HUES6 (cell line): Measurements from ENCODE around the gene ZNF317.

Source experiments
- H3K27ac ChIP-seq: 2 replicates; pipeline ENCODE4 v1.7.0; 2013; ENCODE audit warnings: low read depth, mild to moderate bottlenecking, low read length, inconsistent platforms
- H3K27me3 ChIP-seq: 2 replicates; pipeline ENCODE4 v1.6.1; 2013; ENCODE audit warnings: low read length; ENCODE audit not compliant: control insufficient read depth, insufficient read depth
- H3K36me3 ChIP-seq: 2 replicates; pipeline ENCODE4 v1.6.1; 2013; ENCODE audit warnings: low read length; ENCODE audit not compliant: control insufficient read depth, insufficient read depth
- H3K4me1 ChIP-seq: 2 replicates; pipeline ENCODE4 v1.6.1; 2013; ENCODE audit warnings: low read length; ENCODE audit not compliant: control insufficient read depth, insufficient read depth
- H3K4me3 ChIP-seq: 2 replicates; pipeline ENCODE4 v1.5.1; 2013; ENCODE audit warnings: low read depth, low read length
- H3K9ac ChIP-seq: one replicate; pipeline ENCODE4 v1.6.1; 2013; ENCODE audit warnings: mild to moderate bottlenecking, low read length
- H3K9me3 ChIP-seq: 2 replicates; pipeline ENCODE4 v1.6.1; 2013; ENCODE audit warnings: low read depth, low read length; ENCODE audit not compliant: control insufficient read depth, insufficient read depth

The ZNF317 gene

DNA sequence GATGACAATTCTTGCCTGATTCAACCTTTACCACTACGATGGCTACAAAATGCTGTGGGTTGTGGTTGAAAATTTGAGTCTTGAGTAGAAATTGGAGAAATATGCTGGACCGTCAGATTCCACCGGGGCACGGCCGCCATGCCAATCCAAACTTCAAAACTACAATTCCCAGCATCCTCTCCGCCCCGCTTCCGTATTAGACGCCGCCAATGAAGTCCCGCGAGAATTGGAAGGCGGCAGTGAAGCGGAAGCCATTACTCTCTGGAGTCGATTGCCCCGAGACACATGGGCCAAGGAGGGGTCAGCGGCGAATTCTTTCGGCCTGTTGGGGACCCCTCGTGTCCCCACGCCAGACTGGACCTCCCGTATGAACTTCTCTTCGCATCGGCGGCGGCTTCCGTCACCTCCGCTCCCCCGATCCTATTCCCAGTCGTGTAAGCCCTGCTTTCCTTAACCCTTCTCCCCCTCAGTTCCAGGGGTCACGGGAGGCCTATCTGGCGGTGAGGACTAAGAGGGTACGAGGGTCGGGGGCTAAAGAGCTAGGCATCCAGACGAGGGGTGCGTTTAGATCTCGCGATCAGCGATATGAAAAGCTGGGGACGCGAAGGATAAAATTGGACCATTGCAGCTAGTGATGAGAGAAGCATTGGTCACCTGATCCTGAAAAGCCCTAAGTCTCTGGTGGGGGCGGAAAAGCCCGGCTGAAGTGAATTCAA is at the start of gene ZNF317:
TSS of gene ZNF317 (plus strand) at position 239 of the 716 bp plus-strand sequence. CDS start 15,620 bp downstream, outside the sequence.
- Histone ChIP-seq H3K4me1 (no peaks in the 10 kb centered on the region), H3K4me3 (peak within 1 kb of the TSS; percentile 95), H3K27ac (peak within 1 kb of the TSS; percentile 97), H3K27me3 (no peaks in the 10 kb centered on the region), H3K36me3 (peaks cover 14% of the 10 kb centered on the region), H3K9me3 (peaks cover 18% of the 10 kb centered on the region), H3K9ac (peak within 1 kb of the TSS; percentile 97)

DNA sequence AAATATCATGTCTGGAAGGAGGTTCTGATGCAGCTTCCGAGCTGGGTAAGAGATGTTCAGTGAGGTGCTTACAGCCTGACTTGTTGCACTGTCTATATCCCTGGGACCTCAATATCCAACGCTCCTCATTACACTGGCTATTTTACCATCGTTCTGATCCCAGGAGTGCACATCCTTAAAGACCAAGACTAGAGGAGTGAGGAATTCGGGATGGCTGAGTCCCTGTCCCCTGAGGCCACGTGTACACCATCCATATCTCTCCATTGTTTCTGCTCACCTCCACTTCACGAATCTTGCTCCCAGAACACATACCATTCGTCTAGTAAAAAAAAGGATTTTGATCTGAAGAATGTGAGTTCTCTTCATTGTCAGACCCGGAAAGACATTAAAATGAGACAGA is 32.8 kb upstream of the ZNF317 start, which contains the start of gene OR7G2:
TSS of gene OR7G2 (minus strand) at position 101 of the 400 bp plus-strand sequence. CDS start 4,232 bp downstream, outside the sequence.
- Histone ChIP-seq H3K36me3 (no peaks in the 10 kb centered on the region), H3K9me3 (peaks cover 8% of the 10 kb centered on the region; the same call in 1 of the 2 replicates), H3K4me1 (no peaks in the 10 kb centered on the region), H3K27ac (no peak within 1 kb of the TSS), H3K9ac (no peak within 1 kb of the TSS), H3K27me3 (no peaks in the 10 kb centered on the region), H3K4me3 (no peak within 1 kb of the TSS)

DNA sequence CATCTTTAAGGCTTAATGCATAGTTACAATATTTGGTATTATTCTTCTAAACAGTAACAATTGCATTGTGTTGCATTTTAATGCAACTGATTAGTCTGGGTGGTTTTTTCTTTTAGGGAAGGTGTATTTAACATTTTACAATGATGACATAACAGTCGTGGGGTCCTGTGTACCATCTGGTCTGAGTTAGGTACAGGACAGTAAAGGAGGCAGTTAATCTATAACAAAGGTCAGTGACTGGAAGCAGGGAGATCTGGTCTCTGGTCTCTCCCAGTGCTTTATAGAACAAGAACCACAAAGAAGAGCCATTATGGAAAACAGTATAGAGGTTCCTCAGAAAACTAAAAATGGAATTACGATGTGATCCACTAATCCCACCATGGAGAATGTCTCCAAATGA is 30.2 kb upstream of the ZNF317 start:
- H3K4me3 ChIP-seq: no peak overlapping the region
- H3K4me1 ChIP-seq: no peaks in the 10 kb centered on the region
- no peak overlapping the region for H3K27ac ChIP-seq
- no peaks in the 10 kb centered on the region; the same call in 1 of the 2 replicates for H3K9me3 ChIP-seq
- no peak overlapping the region for H3K9ac ChIP-seq
- no peaks in the 10 kb centered on the region for H3K27me3 ChIP-seq
- H3K36me3 ChIP-seq: no peaks in the 10 kb centered on the region

DNA sequence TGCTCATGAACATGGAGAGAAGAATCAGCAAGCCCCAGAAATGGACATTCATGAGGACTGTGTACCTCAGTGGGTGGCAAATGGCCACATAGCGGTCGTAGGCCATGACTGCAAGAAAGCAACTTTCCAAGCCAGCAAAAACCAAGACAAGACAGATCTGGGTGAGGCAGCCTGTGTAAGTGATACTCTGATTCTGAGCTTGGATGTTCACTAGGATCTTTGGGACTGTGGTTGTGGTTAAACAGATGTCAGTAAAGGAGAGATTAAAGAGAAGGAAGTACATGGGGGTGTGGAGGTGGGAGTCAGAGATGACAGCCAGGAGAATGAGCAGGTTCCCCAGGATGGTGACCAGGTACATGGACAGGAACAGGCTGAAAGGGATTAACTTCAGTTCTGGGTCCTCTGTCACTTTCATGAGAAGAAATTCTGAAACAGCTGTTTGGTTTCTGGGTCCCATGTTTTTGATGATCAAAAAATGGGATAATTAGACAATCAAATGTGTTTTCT is 24.8 kb upstream of the ZNF317 start, which contains the start of gene OR7G1:
TSS of gene OR7G1 (minus strand) at position 457 of the 507 bp plus-strand sequence. CDS start at position 457, 0 bp downstream.
- Histone ChIP-seq H3K4me1 (no peaks in the 10 kb centered on the region), H3K27me3 (no peaks in the 10 kb centered on the region), H3K27ac (no peak within 1 kb of the TSS), H3K4me3 (no peak within 1 kb of the TSS), H3K36me3 (no peaks in the 10 kb centered on the region), H3K9me3 (peaks cover 3% of the 10 kb centered on the region; the same call in 1 of the 2 replicates), H3K9ac (no peak within 1 kb of the TSS)

DNA sequence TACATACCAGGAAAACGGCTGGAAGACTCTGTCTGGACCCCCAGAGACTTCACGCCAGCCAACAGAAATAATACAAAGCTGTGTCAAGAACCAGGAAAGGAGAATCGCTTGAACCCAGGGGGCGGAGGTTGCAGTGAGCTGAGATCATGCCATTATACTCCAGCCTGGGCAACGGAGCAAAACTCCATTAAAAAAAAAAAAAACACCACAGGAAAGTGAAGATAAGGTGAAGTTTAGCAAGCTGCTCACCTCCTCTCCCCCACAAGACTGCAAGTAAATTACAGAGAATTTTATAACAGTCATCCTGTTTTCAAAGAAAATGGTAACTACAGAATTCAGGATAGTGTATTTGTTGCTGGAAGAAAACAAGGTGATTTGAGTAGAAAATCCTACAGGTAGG is 23.6 kb upstream of the ZNF317 start:
- H3K4me1 ChIP-seq: no peaks in the 10 kb centered on the region

DNA sequence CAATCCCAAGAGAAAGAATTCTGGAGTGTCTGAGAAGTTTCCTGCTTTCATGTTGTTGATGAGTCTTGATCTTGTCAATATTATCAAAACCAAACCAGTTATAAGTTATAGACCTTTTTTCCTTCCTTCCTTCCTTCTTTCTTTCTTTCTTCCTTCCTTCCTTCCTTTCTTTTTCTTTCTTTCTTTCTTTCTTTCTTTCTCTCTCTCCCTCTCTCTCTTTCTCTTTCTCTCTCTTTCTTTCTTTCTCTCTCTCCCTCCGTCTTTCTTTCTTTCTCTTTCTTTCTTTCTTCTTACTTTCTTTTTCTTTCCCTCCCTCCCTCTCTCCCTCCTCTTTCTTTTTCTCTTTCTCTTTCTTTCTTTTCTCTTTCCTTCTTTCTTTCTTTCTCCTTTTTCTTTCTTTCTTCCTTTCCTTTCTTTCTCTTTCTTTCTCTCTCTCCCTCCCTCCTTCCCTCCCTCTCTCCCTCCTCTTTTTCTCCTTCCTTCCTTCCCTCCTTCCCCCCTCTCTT is 13.2 kb upstream of the ZNF317 start, which contains the start of gene OR7G3:
TSS of gene OR7G3 (minus strand) at position 51 of the 506 bp plus-strand sequence. CDS start at position 51, 0 bp downstream.
- Histone ChIP-seq H3K4me3 (no peak within 1 kb of the TSS), H3K4me1 (no peaks in the 10 kb centered on the region), H3K9ac (no peak within 1 kb of the TSS), H3K27ac (no peak within 1 kb of the TSS), H3K9me3 (peaks cover 11% of the 10 kb centered on the region; the same call in 1 of the 2 replicates), H3K27me3 (peaks cover 10% of the 10 kb centered on the region; the same call in 1 of the 2 replicates), H3K36me3 (no peaks in the 10 kb centered on the region)

More for the DNA sequence above, 23.6 kb upstream of the ZNF317 start:
- peaks cover 3% of the 10 kb centered on the region; the same call in 1 of the 2 replicates for H3K9me3 ChIP-seq
- H3K36me3 ChIP-seq: no peaks in the 10 kb centered on the region
- H3K9ac ChIP-seq: no peak overlapping the region
- H3K27me3 ChIP-seq: no peaks in the 10 kb centered on the region
- no peak overlapping the region for H3K4me3 ChIP-seq
- no peak overlapping the region for H3K27ac ChIP-seq

DNA sequence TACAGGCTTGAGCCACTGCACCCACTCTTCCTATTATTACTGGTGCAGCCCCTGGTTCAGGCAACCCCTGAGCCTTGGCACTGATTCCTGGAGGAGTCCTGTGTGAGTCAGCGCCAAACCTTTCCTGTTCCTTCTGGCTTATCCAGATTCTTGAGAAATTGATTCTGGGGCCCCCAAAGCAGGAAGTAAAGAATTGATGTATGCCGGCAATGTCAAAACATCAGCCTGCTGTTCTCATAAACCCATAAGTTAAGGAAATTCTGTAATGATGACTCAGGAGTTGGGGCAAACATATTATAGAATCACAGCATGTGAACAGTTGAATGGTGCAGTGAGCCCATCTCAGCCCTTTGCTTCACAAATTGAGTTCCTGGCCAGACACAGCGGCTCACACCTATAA is 12.0 kb upstream of the ZNF317 start:
- Histone ChIP-seq H3K36me3 (no peaks in the 10 kb centered on the region), H3K4me1 (no peaks in the 10 kb centered on the region), H3K4me3 (no peak overlapping the region), H3K9ac (no peak overlapping the region), H3K9me3 (peaks cover 9% of the 10 kb centered on the region; the same call in 1 of the 2 replicates), H3K27ac (no peak overlapping the region), H3K27me3 (peaks cover 10% of the 10 kb centered on the region; the same call in 1 of the 2 replicates)

DNA sequence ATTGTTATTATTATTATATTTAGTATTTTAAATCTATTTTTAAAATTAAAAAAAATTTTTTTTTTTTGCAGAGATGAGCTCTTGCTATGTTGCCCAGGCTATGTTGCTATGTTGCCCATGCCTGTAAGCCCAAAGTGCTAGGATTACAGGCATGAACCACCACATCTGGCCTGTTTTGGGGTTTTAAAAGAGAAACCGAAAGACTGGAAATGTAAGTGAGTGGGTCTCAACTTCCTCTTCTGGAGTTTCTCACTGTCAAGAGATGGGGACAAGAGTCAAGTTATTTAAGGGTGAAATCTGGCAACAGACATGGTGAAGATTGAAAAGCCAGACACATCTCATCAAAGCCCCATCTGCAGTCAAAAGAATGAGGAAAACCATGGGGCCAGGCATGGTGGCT is 9.2 kb upstream of the ZNF317 start:
- Histone ChIP-seq H3K36me3 (no peaks in the 10 kb centered on the region), H3K9me3 (peaks cover 4% of the 10 kb centered on the region; the same call in 1 of the 2 replicates), H3K4me3 (no peak overlapping the region), H3K27ac (no peak overlapping the region), H3K27me3 (peaks cover 8% of the 10 kb centered on the region; the same call in 1 of the 2 replicates), H3K4me1 (no peaks in the 10 kb centered on the region), H3K9ac (no peak overlapping the region)

DNA sequence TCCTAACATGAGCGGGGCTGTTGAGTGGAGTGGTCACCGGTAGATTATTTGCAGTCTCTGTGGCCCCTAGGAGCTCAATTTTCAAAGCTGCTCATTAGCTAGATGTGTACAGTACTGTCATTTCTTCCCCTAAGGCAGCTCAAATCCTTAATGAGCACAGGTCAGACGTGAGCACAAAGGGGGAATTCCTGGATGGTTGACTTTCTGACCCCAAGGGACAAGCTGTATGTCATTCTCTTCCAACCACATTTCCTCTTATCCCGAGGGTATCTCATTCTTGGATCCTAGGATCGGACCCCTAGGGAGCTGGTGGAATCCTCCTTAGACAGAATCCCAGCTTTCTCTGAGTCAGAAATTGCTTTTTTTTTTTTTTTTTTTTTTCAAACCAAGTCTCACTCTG is 7.8 kb upstream of the ZNF317 start:
- no peak overlapping the region for H3K9ac ChIP-seq
- H3K27ac ChIP-seq: no peak overlapping the region
- H3K27me3 ChIP-seq: no peaks in the 10 kb centered on the region
- H3K4me3 ChIP-seq: no peak overlapping the region
- H3K36me3 ChIP-seq: no peaks in the 10 kb centered on the region
- no peaks in the 10 kb centered on the region for H3K9me3 ChIP-seq
- no peaks in the 10 kb centered on the region for H3K4me1 ChIP-seq

DNA sequence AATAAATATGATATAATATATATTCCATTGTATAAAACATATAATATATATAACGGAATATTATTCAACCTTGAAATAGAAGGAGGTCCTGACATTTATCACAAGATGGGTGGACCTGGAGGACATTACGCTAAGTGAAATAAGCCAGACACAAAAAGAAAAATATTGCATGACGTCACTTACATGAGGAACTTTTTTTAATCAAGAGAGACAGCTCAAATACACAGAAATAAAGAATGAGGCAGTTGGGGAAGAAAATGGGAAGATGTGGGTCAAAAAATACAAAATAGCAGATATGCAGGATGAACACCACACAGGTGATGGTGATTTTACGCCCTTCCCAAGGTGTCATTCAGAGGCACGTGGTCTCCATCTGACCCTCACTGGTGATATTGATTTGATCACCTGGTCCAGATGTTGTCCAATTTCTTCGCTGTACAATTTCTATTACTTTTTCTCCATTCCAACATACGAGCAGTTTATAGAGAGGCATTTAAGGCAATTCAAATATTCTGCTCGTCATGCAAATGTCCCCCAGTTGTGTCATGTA is 513 bp upstream of the ZNF317 start:
- no peak overlapping the region for H3K27ac ChIP-seq
- peak overlapping the region; percentile 95 for H3K4me3 ChIP-seq
- H3K27me3 ChIP-seq: no peaks in the 10 kb centered on the region
- H3K4me1 ChIP-seq: no peaks in the 10 kb centered on the region
- H3K9ac ChIP-seq: peak overlapping the region; percentile 97
- H3K9me3 ChIP-seq: peaks cover 12% of the 10 kb centered on the region
- peaks cover 9% of the 10 kb centered on the region for H3K36me3 ChIP-seq
